ENCODE results near the gene ADH4. TPM values are rescaled to one million over a fixed set of nuclear protein-coding genes. Genes with fewer than 3 reads are reported as not detected.

ADH4 gene
- total and polyA plus RNA-seq, 2 experiments from 2014 or later = not detected

GRCh38 chr4:99102634-99103033, 41.5 kb downstream of the ADH4 start:
- Mint-ChIP-seq H3K27ac (no peak overlapping the region), H3K27me3 (ENCODE audit: insufficient read depth, low read depth, poor library complexity) (no peaks in the 10 kb centered on the region), H3K4me1 (no peaks in the 10 kb centered on the region), H3K36me3 (ENCODE audit: low read depth) (peaks cover 18% of the 10 kb centered on the region), H3K9me3 (peaks cover 19% of the 10 kb centered on the region), H3K4me3 (no peak overlapping the region)
- Histone ChIP-seq H3K27me3 (ENCODE audit: insufficient read depth) (no peaks in the 10 kb centered on the region), H3K4me1 (ENCODE audit: insufficient read depth) (no peaks in the 10 kb centered on the region), H3K27ac (ENCODE audit: low read depth) (no peak overlapping the region), H2AFZ (no peak overlapping the region), H3K4me2 (no peak overlapping the region), H3F3A (replicated peaks; ENCODE audit: low read depth) (no peaks in the 10 kb centered on the region), H3K9me2 (ENCODE audit: insufficient read depth) (no peaks in the 10 kb centered on the region), H3K36me3 (ENCODE audit: insufficient read depth) (peaks cover 5% of the 10 kb centered on the region), H3K4me3 (no peak overlapping the region), H3K79me2 (replicated peaks; ENCODE audit: insufficient read depth) (no peaks in the 10 kb centered on the region), H4K20me1 (replicated peaks; ENCODE audit: insufficient read depth) (no peaks in the 10 kb centered on the region)
- TF ChIP-seq EZH2phosphoT487 (IDR thresholded peaks at IDR 0.05; ENCODE audit: unreplicated experiment) (no peak), ZNF331 (CRISPR knock-in tag; IDR thresholded peaks at IDR 0.05; ENCODE audit: low read depth) (no peak), REST (IDR thresholded peaks at IDR 0.05; ENCODE audit: unreplicated experiment) (no peak), CREB1 (CRISPR knock-in tag; IDR thresholded peaks at IDR 0.05; ENCODE audit: low read depth) (no peak), CTCF (conservative IDR thresholded peaks at IDR 0.05; ENCODE audit: low read depth in 2 of 2) (no peak), JUNB (IDR thresholded peaks at IDR 0.05; ENCODE audit: unreplicated experiment) (no peak)
- TF ChIP-seq, protein P1, sequence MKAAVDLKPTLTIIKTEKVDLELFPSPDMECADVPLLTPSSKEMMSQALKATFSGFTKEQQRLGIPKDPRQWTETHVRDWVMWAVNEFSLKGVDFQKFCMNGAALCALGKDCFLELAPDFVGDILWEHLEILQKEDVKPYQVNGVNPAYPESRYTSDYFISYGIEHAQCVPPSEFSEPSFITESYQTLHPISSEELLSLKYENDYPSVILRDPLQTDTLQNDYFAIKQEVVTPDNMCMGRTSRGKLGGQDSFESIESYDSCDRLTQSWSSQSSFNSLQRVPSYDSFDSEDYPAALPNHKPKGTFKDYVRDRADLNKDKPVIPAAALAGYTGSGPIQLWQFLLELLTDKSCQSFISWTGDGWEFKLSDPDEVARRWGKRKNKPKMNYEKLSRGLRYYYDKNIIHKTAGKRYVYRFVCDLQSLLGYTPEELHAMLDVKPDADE (IDR thresholded peaks at IDR 0.05) = no peak
- no peak for DNase-seq (ENCODE audit: low spot score)
- no peak for ATAC-seq

- Histone ChIP-seq H3K27me3 (ENCODE audit: insufficient read depth) (no peaks in the 10 kb centered on the region), H3K4me3 (no peak overlapping the region), H3K9me2 (ENCODE audit: insufficient read depth) (no peaks in the 10 kb centered on the region), H3K36me3 (ENCODE audit: insufficient read depth) (peaks cover 5% of the 10 kb centered on the region), H4K20me1 (replicated peaks; ENCODE audit: insufficient read depth) (no peaks in the 10 kb centered on the region), H3K79me2 (replicated peaks; ENCODE audit: insufficient read depth) (no peaks in the 10 kb centered on the region), H2AFZ (no peak overlapping the region), H3K4me1 (ENCODE audit: insufficient read depth) (no peaks in the 10 kb centered on the region), H3K27ac (ENCODE audit: low read depth) (no peak overlapping the region), H3F3A (replicated peaks; ENCODE audit: low read depth) (no peaks in the 10 kb centered on the region), H3K4me2 (no peak overlapping the region)
- Mint-ChIP-seq H3K4me1 (no peaks in the 10 kb centered on the region), H3K36me3 (ENCODE audit: low read depth) (peaks cover 22% of the 10 kb centered on the region), H3K27me3 (ENCODE audit: insufficient read depth, low read depth, poor library complexity) (no peaks in the 10 kb centered on the region), H3K9me3 (peaks cover 25% of the 10 kb centered on the region), H3K4me3 (no peak overlapping the region), H3K27ac (no peak overlapping the region)
- DNase-seq (ENCODE audit: low spot score) (no peak), ATAC-seq (no peak)
- TF ChIP-seq POLR2AphosphoS5 (IDR thresholded peaks at IDR 0.05; ENCODE audit: low read depth) (no peak), STAT1 (IDR thresholded peaks at IDR 0.05; ENCODE audit: unreplicated experiment) (no peak), ZNF331 (CRISPR knock-in tag; IDR thresholded peaks at IDR 0.05; ENCODE audit: low read depth) (no peak), CREB1 (CRISPR knock-in tag; IDR thresholded peaks at IDR 0.05; ENCODE audit: low read depth) (no peak), JUNB (IDR thresholded peaks at IDR 0.05; ENCODE audit: unreplicated experiment) (no peak), REST (IDR thresholded peaks at IDR 0.05; ENCODE audit: unreplicated experiment) (no peak), CTCF (conservative IDR thresholded peaks at IDR 0.05; ENCODE audit: low read depth in 2 of 2) (no peak), EZH2 (IDR thresholded peaks at IDR 0.05; ENCODE audit: low read depth, unreplicated experiment) (no peak)
- TF ChIP-seq, protein P1 (IDR thresholded peaks at IDR 0.05) = no peak
Measured at GRCh38 chr4:99100876-99101275, 43.2 kb downstream of the ADH4 start.

All from GM23338 (cell line).